Gastroesophageal sphincter (tissue), 3 donors: ENCODE data around the gene ICE1.

Experiments
- EP300 ChIP-seq: sonication (generic); formaldehyde crosslinking; IDR thresholded peaks from one replicate; pipeline ENCODE4 v1.6.1; 2017; ENCODE audit warnings: antibody characterized with exemption, mild to moderate bottlenecking
- POLR2A ChIP-seq, 2 donors: fragments of 450-650 bp; IDR thresholded peaks; one replicate each; pipeline ENCODE4 v1.6.1; 2017; ENCODE audit warnings: antibody characterized with exemption in 2 of 2, mild to moderate bottlenecking in 2 of 2, moderate library complexity in 1 of 2
- POLR2AphosphoS5 ChIP-seq: sonication (generic); formaldehyde crosslinking; IDR thresholded peaks from one replicate; pipeline ENCODE4 v1.6.1; 2017; ENCODE audit warnings: antibody characterized with exemption
- TF ChIP-seq, protein P1 (sequence below), 4 experiments: fragments of 200-600 bp in 2 of 4; fragments of 450-650 bp in 2 of 4; sonication (generic) in 1 of 4; IDR thresholded peaks; one replicate each; pipeline ENCODE4 v1.5.1; 2017 to 2019; ENCODE audit warnings: antibody characterized with exemption in 4 of 4, mild to moderate bottlenecking in 2 of 4, moderate library complexity in 2 of 4

DNA sequence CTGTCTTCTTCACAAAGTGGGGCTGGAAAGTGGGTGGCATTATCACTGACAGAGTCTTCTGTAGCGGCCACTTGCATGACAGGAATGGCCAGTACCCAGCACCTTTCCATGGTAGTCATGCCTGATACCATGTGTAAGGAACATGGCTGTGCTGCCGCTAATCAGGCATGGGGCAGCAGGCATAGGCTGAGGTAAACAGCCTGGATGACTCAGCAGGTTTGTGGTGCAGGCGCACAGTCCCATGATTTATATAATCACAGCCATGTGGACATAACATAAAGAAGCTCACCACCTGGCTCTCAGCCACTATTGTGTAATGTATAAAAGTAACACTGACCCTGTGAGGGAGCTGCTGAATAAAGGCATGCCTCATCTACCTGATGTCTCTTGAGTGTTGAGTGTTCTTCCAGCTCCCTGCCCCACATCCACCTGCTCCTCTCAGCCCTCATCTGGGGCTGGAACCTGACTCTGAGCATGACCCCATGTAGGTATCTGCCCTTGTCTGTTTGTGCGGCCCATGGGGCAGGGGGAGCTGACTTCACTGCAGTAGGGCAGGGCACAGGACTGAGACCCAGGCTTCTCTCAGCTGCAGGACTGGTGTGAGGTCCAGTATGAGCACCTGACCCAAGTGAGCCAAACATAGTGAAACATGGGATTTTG lies 13.2 kb upstream of the ICE1 start:
- TF ChIP-seq, protein P1, sequence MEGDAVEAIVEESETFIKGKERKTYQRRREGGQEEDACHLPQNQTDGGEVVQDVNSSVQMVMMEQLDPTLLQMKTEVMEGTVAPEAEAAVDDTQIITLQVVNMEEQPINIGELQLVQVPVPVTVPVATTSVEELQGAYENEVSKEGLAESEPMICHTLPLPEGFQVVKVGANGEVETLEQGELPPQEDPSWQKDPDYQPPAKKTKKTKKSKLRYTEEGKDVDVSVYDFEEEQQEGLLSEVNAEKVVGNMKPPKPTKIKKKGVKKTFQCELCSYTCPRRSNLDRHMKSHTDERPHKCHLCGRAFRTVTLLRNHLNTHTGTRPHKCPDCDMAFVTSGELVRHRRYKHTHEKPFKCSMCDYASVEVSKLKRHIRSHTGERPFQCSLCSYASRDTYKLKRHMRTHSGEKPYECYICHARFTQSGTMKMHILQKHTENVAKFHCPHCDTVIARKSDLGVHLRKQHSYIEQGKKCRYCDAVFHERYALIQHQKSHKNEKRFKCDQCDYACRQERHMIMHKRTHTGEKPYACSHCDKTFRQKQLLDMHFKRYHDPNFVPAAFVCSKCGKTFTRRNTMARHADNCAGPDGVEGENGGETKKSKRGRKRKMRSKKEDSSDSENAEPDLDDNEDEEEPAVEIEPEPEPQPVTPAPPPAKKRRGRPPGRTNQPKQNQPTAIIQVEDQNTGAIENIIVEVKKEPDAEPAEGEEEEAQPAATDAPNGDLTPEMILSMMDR (IDR thresholded peaks at IDR 0.05) = no peak
- TF ChIP-seq POLR2A (IDR thresholded peaks at IDR 0.05) (no peak), POLR2AphosphoS5 (no peak), EP300 (no peak)
